HG02588 (cell line): ENCODE measurements around the gene TBC1D9B.

Experiments
- ATAC-seq: cut with Tn5 transposase; IDR thresholded peaks from one replicate; pipeline ENCODE4 v1.9.1; 2021; ENCODE audit warnings: mild to moderate bottlenecking, moderate library complexity; ENCODE audit not compliant: unreplicated experiment

The TBC1D9B gene

DNA sequence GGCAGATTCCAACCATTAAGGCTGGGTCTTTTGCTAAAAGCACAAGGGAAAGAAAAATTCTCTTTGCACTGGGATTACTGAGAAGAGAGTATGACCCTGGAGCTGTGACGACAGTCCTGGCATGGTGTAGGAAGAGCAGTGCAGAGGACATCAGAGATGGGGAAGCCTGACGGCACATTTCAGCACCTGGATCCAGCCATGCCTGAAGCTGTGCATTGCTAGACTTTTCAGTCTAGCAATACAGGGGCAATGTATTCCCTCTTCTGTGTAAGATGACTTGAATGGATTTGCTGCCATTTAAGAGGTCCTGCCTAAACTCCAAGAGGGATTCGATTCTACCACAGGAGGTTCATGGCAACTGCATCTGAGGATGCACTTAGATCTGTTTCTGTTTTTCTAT lies 36.7 kb downstream of the TBC1D9B start:
- ATAC-seq = no peak

DNA sequence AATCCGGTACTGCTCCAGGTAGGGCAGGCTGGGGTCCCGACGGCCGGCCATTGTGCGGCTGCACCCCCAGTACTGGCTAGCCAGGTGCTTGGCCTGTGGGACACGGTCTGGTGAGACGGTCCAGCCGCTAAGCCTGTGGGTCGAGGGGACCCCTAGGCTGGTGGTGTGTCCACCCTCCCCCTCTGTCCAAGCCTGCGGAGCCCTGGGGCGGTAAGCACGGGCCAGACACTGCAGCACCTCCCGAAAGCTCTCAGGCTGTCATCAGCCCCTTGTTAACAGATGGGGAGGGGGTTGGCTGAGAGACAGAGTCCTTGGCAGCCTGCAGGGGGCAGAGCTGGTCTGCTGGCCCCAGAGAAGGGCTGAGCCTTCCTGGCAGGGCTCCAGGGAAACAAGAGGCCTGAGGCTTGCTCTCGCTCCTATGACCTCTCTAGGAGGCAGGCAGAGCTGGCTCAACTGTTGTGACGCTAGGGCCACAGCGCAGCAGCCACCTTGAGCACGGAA lies 37.2 kb downstream of the TBC1D9B start:
- ATAC-seq = no peak

DNA sequence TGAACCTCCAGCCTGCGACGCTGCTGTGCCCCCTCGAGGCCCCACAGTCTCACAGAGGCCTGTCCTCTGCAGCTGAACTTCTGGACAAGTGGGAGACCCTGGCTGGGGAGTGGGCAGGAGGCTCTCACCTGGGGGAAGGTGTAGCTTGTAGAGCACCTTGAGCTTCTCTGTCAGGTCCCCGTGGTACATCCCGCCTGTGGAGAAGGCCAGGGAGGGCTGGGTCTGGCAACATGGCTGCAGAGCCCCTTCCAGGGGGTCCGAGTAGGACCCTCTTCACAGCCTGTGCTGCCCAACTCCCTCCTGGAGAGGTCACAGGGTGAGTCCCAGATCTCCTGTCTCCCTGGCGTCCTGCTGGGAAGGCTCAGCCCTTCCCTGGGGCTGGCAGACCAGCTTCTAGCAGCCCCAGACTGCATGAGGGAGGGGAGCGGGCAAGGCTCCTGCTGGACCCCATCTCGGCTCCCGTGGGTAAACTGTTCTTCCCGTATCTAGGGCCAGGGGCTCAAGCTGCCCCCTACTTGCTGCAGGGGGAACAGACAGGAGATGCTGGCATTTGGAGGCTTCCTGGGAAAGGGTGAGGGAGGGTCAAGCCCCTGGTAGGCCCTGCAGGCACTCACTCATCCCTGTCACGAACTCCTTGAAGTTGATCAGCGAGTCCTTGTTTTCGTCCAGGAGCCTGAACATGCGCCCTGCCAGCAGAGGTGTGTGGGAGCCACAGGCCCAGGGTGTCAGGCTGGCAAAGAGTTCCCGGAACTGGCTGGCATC lies 37.9 kb downstream of the TBC1D9B start:
- no peak for ATAC-seq

DNA sequence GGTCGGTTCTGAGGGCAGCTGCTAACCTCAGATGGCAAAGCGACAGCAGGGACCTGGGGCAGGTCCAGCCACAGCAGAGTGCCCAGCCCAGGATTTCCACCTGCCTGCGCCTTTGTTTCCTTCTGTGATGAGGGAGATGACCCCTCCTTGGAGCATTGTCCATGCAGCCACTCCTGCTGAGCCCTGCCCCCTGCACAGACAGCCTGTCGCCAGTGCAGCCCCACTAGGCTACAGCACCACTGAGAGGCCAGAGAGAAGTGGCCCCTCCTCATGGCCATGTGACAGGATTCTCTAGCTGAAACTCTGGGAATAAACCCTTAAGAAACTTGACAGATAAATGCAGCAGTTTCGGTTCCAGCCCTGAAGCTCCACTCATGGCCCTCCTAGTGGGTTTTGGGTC lies 38.6 kb downstream of the TBC1D9B start:
- no peak for ATAC-seq

DNA sequence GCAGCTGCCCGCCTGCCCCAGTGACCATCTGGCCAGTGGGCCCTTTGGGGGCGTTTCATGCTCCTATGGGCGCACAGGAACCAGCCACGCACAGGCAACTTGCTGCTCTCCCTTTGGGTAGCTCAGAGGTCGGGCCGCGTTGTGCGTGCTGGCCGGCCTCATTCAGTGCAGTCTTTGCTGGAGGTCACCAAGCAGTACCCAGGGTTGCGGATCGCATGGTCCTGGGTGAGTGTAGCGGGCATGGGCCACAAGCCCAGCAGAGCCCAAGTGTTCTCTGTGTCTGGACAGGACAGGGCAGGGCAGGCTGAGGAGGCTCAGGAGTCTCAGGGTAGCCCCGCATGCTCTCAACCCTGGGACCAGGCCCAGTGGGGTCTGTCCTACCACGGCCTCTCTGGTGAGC lies 39.2 kb downstream of the TBC1D9B start:
- no peak for ATAC-seq

DNA sequence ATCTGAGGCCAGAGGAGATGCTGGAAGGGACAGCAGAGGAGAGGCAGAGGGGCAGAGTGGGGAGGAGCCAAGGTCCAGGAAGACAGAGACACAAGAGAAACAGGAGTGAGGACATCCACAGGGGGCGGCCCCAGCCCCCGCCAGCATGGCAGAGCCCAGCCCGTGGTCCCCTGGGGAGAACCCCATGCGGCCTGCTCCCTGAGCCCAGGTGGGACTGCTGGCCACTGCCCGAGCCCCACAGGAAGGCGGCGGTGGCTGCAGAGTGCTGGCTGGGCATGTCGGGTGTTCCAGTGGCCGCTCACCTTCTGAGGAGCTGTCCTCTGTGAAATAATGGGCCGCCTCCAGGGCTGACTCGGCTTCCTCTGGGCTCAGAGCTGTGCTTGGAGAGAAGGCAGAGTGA lies 40.2 kb downstream of the TBC1D9B start:
- ATAC-seq = no peak

DNA sequence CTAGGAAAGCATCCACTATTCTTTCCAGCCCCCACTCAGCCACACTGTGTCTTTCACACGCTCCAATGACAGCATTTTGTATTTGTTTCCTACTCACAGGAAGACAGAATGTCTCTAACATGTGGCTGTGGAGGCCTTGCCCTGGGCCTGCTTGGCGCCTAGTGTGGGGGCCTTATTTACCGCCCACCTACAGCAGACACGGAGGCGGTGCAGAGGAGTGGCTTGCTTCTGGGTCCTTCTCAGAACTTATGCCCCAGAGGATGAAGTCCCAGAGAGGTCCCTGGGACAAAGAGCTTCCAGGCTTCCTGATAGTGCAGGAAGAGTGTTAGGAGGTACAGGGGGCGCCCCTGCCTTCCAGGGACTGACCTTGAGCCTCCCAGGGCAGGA lies 40.6 kb downstream of the TBC1D9B start:
- ATAC-seq = no peak

DNA sequence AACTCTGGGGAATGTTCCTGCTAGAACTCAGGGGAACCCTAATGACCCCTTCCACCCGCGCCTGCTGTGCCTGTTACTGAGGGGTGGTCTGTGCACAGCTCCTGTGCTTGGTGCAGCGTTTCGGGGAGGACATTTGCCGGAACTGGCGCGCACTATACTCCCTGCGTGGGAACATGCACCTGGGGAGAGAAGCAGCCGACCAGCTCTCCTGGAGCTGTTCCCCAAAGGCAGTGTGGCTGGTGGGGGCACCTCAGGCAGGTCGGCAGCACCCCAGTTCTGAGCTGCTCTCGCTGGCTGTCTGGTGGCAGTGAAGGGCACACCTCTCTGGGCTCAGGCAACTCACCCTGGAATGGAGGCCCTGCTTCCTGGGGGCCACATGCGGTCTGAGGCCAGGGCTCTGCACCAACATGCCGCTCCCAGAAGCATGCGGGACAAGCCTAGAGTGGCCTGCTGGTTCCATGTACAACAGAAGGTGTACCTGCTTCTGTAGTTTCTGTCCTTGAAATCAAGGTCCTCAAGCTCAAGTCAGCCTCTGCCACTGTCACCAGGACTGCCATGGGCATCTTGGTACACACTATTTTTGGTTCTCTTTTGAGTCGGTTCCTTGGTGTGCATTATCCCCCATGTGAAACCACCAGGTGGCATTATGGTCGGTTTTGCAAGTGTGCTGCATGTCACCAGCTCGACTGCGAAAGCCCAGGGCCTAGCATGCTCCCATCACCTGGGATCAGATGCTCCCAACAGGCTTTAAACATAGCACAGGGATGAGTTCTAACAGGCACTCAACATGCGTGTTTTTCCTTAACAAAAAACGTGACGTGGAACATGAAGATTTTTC lies 41.2 kb downstream of the TBC1D9B start:
- no peak for ATAC-seq

DNA sequence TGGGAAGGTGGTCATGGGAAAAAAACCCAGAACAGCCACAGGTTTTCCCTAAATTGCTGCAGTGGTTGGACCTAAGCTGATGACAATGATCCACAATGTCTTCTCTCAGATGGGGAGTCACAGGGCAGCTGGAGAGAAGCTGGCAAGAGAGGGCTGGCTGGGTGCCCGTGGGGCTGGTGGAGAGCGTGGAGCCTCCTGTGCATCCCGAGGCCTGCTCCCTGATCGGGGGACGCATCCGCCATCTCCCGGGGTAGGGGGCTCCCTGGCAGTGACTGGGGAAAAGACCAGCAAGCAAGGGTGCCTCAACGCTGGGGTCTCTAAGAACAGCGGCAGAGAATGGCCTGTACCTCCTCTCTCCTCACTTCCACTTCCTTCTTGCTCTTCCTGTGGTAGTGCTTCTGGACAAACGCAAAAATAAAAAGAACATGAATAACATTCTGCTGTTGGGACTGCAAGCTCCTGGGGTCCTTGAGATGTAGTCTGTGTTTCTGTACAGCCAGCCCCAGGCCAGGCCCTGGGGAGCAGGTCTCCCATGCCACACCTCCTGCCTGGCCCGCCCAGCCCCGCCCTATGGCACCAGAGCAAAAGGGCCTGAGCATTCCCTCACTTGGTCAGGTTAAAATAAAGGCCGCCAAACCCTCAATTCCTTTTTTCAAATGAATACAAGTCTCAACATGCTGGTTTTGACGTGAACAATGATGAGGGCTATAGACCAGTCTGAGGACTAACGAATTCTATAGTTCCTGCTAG lies 42.0 kb downstream of the TBC1D9B start:
- ATAC-seq = no peak

DNA sequence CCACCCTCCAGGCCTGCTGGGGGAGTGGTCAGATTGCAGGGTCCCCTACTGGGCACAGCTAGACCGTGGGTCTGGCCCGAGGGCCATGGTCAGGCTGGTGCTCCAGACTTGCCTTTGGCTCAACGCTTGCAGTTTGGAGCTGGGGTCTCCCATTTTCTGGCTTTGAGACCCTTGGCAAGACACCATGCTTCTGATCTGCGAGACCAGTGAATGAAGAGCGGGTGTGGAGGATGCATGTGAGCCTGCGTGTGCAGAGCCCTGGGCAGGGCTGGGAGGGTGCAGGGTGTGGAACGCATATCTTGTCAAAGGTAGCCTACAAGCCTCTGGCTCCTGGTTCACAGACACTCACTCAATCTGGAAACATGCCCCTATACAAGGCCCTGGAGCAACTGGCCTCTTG lies 43.0 kb downstream of the TBC1D9B start:
- no peak for ATAC-seq

DNA sequence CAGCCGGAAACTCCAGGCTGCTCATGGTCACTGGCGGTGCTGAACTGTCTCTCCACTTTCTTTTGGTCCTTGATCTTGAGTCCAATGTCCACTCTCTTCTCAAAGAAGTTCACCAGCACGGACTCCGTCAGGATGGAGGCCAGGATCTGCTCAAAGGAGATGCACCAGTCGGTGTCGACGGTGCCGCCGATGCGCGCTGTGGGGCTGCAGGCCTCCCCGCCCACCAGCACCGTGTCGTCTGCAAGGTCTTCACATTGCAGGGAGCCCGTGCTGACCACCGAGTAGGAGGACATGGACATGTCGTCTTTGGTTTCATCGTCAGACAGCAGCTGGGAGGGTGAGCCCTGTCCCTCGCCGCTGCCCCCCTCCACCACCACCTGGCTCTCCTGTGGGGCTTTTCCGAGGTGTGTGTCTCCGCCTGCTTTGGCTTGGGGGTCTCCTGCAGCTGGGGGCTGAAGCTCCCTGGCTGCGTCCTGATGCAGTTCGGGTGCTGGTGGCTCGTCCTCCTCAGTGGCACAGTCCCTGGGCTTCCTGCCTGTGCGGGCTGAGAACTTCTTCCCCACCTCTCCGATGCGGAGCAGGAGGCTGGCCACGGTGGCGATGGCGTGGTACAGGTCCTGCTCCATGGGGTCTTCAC lies 44.1 kb downstream of the TBC1D9B start:
- no peak for ATAC-seq

DNA sequence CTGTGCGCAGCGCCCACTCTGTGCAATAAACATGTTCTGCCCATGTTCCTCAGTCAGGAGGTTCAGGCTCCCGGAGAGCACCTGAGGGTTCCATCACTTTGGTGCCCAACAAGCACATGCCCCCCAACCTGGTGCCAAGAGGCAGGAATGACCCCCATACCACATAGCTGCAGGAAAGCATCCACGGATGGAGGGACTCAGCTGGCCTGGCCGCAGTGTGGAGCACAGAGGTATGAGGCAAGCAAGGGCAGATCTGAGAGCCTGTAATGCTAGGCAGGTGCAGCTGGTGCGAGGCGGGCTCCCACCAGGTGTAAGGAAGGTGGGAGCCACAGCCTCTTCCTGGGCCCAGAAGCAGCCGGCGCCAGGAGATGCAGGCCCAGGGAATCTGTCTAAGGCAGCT lies 44.8 kb downstream of the TBC1D9B start:
- no peak for ATAC-seq

DNA sequence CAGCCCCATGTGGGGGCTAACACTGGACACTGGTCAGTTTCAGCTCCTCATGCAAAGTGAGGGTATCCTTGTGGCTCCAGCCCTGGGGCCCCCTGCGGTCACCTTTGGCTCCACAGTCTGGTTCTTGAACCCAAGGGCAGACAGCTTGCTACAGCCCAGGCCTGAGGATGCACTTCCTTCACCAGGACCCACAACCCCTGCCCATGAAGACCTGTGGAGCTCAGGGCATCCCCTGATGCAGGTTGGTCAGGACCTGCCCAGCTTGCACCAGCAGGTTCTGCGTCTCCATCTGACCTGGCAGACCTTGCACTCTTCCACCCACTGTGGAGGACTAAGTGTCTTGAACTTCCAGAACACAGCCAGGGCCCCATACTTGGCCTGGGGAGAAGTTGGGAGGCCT lies 45.4 kb downstream of the TBC1D9B start:
- ATAC-seq = no peak

DNA sequence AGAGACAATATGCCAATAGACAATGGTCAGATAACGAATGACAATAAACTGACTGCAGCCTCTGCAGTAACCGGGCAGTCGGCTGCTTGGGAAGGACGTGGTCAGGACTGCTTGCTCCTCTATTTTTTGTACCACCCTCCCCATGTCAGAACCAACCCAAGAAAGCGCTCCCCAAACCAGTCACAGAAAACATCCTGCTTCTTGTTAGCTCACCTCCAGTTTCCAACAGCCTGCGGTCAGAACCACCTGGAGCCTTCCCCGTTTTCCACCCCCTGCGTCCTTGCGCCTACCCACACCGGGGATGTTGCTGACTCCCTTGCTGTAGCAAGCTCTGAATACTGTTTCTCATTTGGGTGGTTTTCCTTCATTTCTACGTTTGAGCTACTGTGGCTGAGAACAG lies 47.4 kb downstream of the TBC1D9B start:
- ATAC-seq = no peak

DNA sequence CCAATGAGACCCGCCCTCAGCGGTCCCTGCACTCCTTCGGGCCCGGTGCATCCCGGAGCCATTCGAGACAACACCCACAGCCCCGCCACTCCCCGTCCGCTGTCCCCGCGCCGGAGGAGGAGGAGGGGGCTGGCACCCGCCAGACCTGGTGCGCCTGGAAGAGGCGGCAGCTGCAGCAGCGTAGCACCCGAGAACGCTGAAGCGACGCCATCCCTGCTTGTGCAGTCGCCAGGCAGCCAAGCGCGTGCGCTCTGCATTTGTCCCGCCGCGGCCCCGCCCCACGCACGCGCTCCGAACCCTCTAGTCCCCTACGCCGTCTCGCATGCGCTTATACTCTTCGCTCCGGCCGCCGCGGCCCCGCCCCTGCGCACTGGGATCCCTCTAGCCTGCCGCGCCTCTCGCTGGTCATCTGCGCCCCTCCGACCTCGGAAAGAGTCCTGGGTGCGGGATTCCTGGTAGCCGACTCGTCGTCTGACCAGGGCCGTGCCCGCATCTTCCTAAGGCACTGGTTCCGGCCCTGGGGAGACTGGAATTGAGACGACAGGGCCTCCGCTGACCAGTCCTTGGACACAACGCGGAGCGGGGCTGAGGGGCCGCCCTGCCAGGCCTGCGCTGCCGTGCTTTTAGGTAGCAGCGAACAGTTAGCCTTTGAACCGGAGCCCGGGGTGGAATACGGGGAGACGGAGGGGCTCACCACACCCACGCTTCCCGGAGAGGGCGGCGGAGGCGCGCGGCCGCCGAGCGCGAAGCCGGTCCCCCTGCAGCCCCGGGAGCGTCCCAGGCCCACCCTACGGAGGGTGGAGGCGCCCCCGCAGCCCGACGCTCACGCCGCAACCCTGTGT lies 48.9 kb downstream of the TBC1D9B start, which contains the start of gene MRNIP:
Gene MRNIP (minus strand): TSS at position 232 of the 842 bp plus-strand sequence. CDS start 21 bp downstream, at position 211.
- peak; percentile 95 for ATAC-seq

DNA sequence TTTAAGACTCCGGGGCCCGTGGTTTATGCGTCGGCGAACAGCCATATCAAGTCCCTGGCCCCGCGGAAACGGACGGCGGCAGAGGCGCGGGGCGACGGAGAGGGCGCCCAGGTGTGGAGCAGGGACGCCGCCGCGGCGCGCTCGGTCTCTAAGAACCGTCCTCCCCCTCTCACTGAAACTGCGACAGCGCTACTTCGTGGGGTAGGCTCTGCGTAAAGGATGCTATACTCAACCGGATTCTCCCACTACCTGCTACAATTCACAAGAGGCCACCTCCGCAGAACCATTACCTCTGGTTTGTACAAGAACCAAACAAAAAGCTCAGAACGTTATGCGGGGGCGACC lies 49.5 kb downstream of the TBC1D9B start:
- peak; percentile 39 for ATAC-seq

DNA sequence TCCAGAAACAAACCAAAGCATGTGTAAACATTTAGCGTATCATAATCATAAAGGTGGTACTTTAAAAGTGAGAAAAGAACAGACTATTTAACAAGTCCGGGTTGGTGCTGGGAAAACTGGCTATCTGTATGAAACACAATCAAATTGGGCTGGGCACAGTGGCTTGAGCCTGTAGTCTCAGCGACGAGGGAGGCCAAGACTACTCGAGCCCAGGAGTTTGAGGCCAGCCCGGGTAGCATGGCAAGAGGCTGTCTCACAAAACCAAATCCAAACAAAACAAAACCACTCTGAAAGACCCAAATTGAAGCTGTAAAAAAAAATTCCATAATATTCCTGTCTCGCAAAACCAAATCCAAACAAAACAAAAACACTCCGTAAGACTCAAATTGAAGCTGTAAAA lies 53.3 kb downstream of the TBC1D9B start:
- no peak for ATAC-seq

DNA sequence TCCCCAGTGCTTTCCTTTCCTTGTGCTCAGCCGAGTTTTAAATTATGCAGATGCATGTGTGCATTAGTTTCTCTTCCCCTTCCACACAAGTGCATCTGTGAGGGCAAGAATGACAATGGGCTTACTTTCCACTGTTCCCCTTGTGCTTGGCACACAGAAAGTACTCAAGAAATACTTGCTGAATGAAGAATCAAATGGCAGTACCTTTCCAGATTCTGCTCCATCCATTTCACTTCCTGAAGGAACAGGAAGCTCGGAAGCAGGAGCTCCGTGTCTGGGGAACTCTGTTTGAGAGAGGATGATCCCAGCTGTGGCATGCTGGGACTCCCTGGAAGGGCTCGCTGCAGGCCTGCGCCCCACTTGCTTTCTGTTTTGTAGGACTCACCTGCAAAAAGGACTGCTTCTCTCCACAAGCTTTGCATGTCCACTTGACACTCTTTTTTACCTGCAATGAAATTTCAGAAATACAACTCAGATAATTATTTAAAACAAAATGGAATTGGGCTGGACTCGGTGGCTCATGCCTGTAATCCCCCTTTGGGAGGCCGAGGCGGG lies 54.6 kb downstream of the TBC1D9B start:
- peak; percentile 90 for ATAC-seq

DNA sequence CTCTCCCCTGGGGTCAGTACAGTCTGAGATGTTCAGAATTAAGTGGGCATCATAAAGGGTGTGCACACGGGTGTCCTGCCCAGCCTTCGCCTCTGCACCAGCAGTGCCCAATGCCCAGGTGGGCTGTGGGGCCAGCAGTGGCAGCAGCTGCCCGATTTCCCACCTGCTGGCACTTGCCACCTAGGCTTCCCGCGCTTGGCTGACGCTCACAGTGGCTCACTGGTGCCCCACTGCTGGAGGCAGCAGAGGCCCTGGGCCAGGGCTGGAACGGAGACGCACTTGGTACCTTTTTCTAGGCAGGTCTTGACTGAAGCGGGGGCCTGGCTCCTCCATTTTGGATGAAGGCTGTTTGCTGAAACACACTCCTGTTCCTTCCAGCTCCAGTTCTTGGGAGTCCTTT lies 66.1 kb downstream of the TBC1D9B start:
- ATAC-seq = no peak

DNA sequence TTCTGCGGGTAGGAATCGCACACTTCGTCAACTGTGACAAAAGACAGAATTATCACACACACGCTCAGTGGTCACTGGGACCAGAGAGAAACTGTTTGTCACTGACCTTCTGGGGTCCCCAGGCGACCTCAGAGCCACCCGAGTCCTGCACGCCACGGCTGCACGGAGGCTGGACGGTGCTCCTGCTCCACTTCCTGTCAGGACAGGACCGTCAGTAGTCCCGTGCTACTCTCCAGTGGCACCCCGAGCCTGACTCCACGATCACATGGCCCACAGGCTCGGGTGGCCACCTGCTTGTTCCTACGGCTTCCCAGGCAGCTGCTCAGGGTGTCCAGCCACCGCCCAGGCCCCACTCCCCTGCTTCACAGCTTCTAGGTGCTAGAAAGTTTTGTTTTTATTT lies 66.9 kb downstream of the TBC1D9B start:
- no peak for ATAC-seq
